HUES48 (cell line): ENCODE results near the gene NRP1.

Experiments
- H3K27ac ChIP-seq: one replicate; pipeline ENCODE4 v1.7.0; 2013; ENCODE audit warnings: low read depth, low read length, inconsistent platforms
- H3K27me3 ChIP-seq: 2 replicates; pipeline ENCODE4 v1.6.1; 2013; ENCODE audit warnings: mild to moderate bottlenecking, low read length; ENCODE audit not compliant: control insufficient read depth, insufficient read depth
- H3K36me3 ChIP-seq: 2 replicates; pipeline ENCODE4 v1.6.1; 2013; ENCODE audit warnings: low read length; ENCODE audit not compliant: control insufficient read depth, insufficient read depth
- H3K4me1 ChIP-seq: 2 replicates; pipeline ENCODE4 v1.6.1; 2013; ENCODE audit warnings: mild to moderate bottlenecking, low read length; ENCODE audit not compliant: control insufficient read depth, insufficient read depth
- H3K4me3 ChIP-seq: 2 replicates; pipeline ENCODE4 v1.5.1; 2013; ENCODE audit warnings: mild to moderate bottlenecking, low read depth, low read length
- H3K9ac ChIP-seq: 2 replicates; pipeline ENCODE4 v1.6.1; 2013; ENCODE audit warnings: mild to moderate bottlenecking, low read depth, low read length, moderate library complexity
- H3K9me3 ChIP-seq: 2 replicates; pipeline ENCODE4 v1.6.1; 2013; ENCODE audit warnings: low read length; ENCODE audit not compliant: control insufficient read depth, insufficient read depth

Gene NRP1

DNA sequence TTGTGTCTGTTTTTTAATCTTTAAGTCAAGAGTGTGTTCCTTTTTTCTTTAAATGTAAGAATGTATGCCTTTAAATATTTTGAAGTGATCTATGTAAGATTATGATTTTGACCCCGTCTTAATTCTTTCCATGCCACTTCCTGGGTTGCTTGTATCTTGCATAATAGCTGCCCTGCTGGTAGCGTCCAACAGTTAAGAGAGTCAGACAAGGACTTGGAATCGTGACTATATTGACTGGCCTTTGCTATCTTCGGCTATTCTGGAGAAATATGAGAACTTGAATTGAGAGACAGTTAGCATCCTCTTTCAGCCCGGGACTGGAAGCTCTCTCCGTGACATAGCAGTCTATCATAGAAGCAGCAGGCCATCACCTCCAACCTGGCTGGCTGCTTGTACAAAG, 13.0 kb downstream of the NRP1 start:
- Histone ChIP-seq H3K4me1 (no peaks in the 10 kb centered on the region), H3K4me3 (no peak overlapping the region), H3K36me3 (no peaks in the 10 kb centered on the region), H3K9ac (no peak overlapping the region), H3K27me3 (no peaks in the 10 kb centered on the region), H3K27ac (no peak overlapping the region), H3K9me3 (no peaks in the 10 kb centered on the region)

DNA sequence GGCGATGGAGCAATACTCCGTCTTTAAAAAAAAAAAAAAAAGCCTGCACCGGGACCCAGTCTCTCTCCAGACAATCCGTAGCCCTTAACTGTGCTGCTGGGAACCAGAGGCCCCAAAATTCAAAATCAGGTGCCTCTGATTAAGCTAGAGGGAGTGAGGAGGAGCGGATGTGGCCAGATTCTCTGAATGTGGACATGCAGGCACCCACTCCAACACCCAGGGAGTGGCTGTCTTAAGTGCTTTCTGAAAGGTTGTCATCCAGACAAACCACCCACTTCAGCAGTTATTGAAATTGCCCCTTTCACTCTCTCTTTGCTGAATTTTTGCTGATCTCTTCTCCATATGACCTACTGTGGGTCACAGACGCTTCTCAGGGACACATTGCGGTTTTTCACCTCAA, 14.2 kb downstream of the NRP1 start:
- H3K9me3 ChIP-seq: no peaks in the 10 kb centered on the region
- no peak overlapping the region for H3K9ac ChIP-seq
- no peak overlapping the region for H3K27ac ChIP-seq

DNA sequence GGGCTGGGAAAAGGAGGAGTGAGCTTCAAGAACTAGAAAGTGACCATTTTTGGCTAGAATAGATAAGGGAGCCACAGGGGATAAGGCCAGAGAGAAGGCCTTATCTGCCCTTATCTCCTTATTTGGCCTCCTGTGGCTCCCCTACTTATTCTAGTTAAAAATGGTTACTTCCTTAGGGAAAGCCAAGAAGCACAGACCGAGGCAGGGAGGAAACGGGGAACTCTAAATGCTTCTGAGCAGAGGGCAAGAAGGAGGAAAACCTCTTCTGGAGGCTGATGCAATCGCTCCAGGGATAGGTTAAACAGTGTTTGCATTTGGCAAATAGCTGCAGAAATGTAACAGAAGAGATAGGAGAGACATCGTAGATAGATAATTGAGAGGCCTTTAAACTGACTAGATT, 18.6 kb downstream of the NRP1 start:
- no peak overlapping the region for H3K4me3 ChIP-seq
- no peaks in the 10 kb centered on the region for H3K9me3 ChIP-seq
- H3K27ac ChIP-seq: no peak overlapping the region
- H3K4me1 ChIP-seq: peaks cover 11% of the 10 kb centered on the region; the same call in 1 of the 2 replicates
- H3K36me3 ChIP-seq: no peaks in the 10 kb centered on the region
- no peak overlapping the region for H3K9ac ChIP-seq
- H3K27me3 ChIP-seq: no peaks in the 10 kb centered on the region

More for the DNA sequence above, 14.2 kb downstream of the NRP1 start:
- no peaks in the 10 kb centered on the region for H3K4me1 ChIP-seq
- H3K4me3 ChIP-seq: no peak overlapping the region
- no peaks in the 10 kb centered on the region for H3K27me3 ChIP-seq
- no peaks in the 10 kb centered on the region for H3K36me3 ChIP-seq

DNA sequence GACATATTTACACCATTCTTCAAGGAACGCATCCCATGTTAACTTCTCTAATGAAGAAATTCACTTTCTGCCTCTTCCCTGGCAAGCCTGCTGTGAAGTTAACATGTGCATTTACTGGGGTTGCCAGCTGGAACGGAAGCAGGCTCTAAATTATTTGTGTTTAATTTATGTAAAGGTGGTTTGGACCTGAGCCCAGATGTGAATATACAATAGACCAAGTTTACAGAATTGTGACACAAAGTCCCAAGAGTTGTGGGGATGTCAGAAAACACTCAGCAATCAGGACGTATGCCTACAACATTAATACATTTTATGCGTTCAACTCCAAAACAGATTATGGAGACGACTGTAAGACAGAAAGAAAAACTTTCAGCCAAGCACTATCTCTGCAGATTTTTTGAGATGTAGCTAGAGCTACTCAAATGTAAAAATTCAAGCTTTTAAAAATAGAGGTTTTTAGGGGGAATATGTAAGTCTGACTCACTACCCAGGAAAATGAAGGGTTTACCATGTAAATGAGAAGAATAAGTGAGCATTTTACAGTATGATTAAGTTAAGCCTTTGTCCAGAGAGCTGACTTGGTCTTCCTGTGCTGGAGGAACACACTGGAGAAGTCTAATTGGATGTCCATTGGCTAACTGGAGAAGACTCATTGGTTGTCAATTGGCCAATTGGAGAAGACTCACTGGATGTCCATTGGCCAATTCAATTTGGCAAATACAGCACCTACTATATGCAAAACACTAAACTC, 19.5 kb downstream of the NRP1 start:
- Histone ChIP-seq H3K27ac (no peak overlapping the region), H3K27me3 (no peaks in the 10 kb centered on the region), H3K4me3 (no peak overlapping the region), H3K9ac (no peak overlapping the region), H3K9me3 (no peaks in the 10 kb centered on the region), H3K4me1 (peaks cover 11% of the 10 kb centered on the region; the same call in 1 of the 2 replicates), H3K36me3 (no peaks in the 10 kb centered on the region)

DNA sequence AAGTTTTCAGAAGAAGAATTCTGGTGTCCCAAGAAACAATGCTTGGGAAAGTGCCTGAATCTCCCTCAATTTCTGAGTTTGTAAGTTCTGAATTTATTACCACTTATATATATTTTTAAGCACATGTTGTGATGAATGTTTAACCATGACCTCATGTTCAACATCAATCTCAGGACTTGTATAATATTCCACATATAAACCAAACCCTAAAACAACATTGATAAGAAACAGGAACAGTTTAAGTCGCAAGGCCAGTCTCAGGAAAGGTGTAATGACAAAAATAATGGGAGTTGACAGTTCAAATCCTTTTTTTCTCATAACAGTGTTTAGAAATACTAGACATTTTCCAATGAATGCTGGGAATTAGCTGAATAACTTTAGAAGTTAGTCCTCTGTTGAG, 22.8 kb downstream of the NRP1 start:
- Histone ChIP-seq H3K4me1 (peaks cover 11% of the 10 kb centered on the region; the same call in 1 of the 2 replicates), H3K27me3 (no peaks in the 10 kb centered on the region), H3K4me3 (no peak overlapping the region), H3K36me3 (no peaks in the 10 kb centered on the region), H3K9ac (no peak overlapping the region), H3K9me3 (no peaks in the 10 kb centered on the region), H3K27ac (no peak overlapping the region)

DNA sequence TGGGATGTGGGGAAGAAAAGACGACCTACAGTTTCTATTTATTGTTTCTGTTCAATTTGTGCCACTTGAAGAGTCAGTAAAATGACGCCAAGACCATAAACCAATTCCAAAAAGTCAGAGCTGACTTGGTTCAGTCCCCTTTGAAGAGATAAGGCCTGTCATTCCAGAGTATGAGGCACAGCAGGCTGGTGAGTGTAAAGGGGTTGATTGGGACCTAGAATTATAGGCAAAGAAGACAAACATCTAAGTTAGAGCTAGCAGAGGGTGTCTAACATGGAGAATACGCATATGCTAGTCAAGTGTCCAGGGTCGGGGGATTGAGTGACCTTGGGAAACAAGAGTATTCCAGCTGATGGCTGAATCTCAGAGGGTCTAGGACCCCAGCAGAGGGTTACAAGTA, 23.6 kb downstream of the NRP1 start:
- H3K27ac ChIP-seq: no peak overlapping the region
- H3K27me3 ChIP-seq: no peaks in the 10 kb centered on the region
- peaks cover 11% of the 10 kb centered on the region; the same call in 1 of the 2 replicates for H3K4me1 ChIP-seq
- no peak overlapping the region for H3K9ac ChIP-seq
- no peaks in the 10 kb centered on the region for H3K36me3 ChIP-seq
- H3K9me3 ChIP-seq: no peaks in the 10 kb centered on the region
- H3K4me3 ChIP-seq: no peak overlapping the region

DNA sequence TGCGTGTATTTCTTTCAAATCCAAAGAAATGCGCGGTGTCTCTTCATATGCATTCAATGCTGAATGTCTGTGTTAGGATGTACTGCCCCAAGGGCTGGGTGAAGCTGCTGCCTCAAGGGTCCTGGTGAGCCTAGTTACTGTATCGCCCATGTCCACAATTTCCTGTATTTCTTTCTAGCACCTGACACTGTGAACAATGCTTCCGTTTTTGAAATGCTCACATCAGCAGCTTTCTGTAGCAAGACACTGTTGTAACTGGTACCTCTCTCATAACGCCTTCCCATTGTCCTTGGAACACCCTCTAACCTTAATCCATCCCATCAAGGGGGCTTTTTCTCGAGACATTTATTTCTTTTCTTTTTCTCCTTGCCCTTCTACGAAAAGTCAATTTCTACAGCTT, 25.1 kb downstream of the NRP1 start:
- H3K27me3 ChIP-seq: no peaks in the 10 kb centered on the region
- H3K9me3 ChIP-seq: no peaks in the 10 kb centered on the region
- no peak overlapping the region for H3K4me3 ChIP-seq
- no peaks in the 10 kb centered on the region for H3K36me3 ChIP-seq
- no peak overlapping the region for H3K9ac ChIP-seq
- H3K4me1 ChIP-seq: peaks cover 11% of the 10 kb centered on the region; the same call in 1 of the 2 replicates
- H3K27ac ChIP-seq: no peak overlapping the region

DNA sequence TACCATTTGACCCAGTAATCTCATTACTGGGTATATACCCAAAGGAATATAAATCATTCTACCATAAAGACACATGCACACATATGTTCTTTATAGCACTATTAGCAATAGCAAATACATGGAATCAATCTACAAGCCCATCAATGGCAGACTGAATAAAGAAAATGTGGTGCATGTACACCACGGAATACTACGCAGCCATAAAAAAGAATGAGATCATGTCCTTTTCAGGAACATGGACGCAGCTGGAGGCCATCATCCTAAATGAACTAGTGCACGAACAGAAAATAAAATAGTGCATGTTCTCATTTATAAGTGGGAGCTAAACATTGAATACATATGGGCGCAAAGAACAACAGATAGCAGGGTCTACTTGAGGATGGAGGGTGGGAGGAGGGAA, 26.6 kb downstream of the NRP1 start:
- peaks cover 6% of the 10 kb centered on the region; the same call in 1 of the 2 replicates for H3K4me1 ChIP-seq
- no peaks in the 10 kb centered on the region for H3K36me3 ChIP-seq

DNA sequence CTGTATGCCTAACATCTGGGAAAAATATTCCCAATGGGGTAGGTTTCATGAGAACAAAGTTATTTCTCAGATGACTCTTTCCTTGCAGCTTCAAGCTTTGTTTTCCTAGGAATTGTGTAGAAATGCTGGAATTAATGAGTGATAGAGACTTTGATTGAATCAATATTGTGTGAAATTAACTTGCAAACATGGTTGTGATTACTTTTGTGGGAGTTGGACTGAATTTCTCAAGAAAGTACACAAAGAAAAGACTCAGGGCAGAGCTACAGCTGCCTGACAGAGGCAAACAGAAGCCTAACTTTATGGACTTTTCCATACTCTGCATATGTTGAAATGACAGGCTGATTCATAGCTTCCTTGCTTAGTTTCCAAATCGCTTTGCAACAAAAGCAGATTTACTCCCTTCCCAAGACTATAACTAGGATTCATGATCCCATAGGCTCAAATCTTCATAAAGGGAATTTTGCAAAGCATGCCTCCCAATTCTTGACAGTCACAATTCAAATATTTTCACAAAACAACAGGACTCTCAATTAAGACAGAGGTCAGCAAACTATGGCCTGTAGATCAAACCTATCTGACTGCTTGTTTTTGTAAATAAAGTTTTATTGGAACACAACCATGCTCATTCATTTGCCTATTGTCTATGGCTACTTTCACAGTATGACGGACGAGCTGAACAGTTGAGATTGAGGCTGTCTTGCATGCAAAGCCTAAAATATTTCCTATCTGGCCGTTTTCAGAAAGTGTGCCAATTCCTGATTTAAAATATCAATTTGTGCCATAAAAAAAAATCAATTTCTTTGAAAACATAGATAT, 27.6 kb downstream of the NRP1 start:
- no peak overlapping the region for H3K9ac ChIP-seq
- no peak overlapping the region for H3K27ac ChIP-seq
- 0 out of 2 replicates have a peak, but pooled peaks cover 2% of the 10 kb centered on the region for H3K4me1 ChIP-seq
- no peaks in the 10 kb centered on the region for H3K27me3 ChIP-seq
- no peaks in the 10 kb centered on the region for H3K36me3 ChIP-seq
- no peak overlapping the region for H3K4me3 ChIP-seq
- no peaks in the 10 kb centered on the region for H3K9me3 ChIP-seq

More for the DNA sequence above, 26.6 kb downstream of the NRP1 start:
- Histone ChIP-seq H3K27ac (no peak overlapping the region), H3K27me3 (no peaks in the 10 kb centered on the region), H3K9ac (no peak overlapping the region), H3K9me3 (no peaks in the 10 kb centered on the region), H3K4me3 (no peak overlapping the region)

DNA sequence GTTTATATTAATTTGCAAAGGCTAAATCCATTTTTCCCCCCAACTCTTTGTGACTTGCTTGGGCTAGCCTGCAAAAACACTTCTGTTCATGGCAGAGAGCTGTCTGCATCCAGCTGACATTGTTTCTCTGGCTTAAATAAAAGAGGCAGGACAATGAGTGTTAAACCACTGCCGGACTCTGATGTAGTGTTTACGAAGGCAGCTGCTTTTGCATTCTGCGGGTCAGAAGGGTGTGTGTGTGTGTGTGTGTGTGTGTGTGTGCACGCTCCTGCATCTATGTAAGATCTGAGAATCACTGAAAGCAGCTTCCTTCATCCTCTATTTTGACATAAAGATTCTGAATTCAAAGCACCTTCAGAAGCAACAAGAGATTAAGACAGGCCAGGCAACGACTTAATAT, 28.3 kb downstream of the NRP1 start:
- H3K36me3 ChIP-seq: no peaks in the 10 kb centered on the region
- H3K27ac ChIP-seq: no peak overlapping the region
- no peaks in the 10 kb centered on the region for H3K27me3 ChIP-seq
- no peaks in the 10 kb centered on the region for H3K9me3 ChIP-seq
- H3K4me3 ChIP-seq: no peak overlapping the region
- H3K4me1 ChIP-seq: 0 out of 2 replicates have a peak, but pooled peaks cover 2% of the 10 kb centered on the region
- no peak overlapping the region for H3K9ac ChIP-seq
